8988T (cell line): Measurements from ENCODE around the gene OSBPL10.

Experiments
- DNase-seq: peaks from one replicate; pipeline ENCODE4 v3.0.0; 2011

OSBPL10 gene

DNA sequence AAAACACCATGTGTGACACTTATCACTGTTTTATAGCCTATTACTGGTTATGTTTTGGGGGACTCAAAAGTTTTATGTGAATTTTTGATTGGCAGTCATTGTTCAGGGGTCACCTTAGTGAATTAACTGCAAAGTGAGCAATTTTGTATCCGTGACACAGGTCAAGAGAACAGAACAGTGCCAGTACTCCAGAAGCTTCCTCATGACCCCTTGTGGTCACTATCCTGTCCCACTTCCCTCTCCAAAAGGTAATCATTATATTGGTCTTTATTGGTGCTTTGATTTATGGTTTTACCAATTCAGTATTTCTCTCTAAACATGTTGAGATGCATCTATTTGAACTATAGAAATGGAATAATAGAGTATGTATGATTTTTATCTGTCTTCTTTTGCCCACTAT, 341.2 kb downstream of the OSBPL10 start:
- no peak for DNase-seq

DNA sequence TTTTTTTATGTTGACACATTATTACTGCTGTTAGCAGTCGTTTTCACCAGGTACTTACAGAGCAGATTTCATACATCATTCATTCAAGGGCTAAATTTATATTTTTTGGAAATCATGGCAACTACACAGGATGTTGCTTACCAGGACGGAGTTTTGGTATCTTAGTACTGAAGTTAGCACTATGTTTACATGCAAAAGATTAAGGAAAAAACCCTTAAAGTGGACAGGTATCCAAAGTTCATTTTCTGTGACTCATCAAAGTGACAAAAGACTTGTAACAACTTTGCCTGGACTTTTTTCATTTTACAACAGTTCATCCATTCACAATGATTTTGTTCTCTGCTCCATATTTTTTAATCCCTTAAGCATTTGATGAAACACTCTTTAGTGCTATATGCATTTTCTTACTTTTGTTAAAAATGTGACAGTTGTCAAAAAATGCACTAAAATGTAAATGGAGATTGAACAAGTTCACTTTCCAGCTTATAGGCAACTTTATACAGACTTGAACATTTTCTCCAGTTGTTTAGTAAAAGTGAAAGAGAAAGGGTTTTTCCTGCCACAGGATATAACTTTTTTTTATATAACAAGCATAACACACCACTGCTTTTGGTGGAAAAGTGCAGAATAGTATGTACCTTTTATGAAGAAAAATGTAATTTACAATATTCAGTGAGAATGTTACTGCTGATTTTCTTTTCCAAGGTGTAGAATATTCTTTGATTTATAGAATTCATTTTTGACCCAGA, 344.2 kb downstream of the OSBPL10 start:
- no peak for DNase-seq

DNA sequence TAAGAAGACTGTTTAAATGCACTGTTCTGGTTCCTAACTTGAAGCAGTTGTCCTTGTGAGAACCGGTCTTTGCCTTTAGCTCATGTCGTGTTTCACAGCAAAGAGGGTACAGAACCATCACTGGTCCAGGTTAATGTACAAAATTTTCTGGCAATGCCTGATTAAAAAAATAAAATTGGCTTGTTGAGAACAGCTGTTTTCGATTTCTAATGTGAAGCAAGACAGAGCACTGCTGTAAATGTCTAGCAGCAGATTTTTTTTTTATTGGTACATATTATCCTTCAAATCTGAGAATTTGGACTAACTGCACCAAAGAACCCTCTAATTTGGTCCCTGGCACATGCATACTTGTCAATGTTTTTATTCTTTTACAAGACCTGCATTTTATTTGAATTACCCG, 345.0 kb downstream of the OSBPL10 start:
- DNase-seq = no peak

DNA sequence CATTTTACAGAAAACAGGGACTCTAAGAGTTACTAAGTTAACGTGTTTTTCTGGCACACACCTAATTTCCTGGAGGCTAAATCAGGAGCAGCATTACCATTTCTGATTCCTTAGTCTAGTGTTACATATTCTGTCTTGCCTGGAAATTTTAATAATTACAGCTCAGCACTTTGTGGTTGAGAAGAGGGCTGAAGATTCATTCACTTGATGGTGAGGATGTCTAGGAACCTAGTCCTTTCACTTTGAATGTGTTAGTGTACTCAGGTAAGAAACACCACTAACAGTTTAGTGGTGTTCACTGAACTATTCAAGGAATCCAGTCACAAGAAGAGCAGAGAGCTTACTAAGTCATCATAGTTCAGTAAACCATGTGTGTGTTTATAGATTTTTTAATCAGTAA, 345.5 kb downstream of the OSBPL10 start:
- no peak for DNase-seq

DNA sequence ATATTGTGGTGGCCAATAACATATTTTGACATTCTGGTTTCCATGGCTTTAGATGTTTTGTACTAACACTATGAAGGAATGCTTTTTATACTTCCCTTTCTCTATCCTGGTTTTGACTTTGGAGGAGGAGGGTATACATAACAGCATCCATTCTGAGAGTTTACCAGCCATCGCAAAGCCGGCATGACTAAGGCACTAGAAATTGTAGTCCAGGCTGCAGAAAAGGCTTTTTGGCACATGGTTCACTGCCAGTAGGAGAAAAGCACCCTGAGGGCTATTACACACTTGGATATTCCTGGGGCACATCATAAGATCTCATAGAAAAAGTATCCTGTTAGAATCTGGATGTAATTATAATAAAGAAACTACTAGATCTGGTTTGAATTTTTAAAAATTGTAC, 346.6 kb downstream of the OSBPL10 start:
- no peak for DNase-seq

DNA sequence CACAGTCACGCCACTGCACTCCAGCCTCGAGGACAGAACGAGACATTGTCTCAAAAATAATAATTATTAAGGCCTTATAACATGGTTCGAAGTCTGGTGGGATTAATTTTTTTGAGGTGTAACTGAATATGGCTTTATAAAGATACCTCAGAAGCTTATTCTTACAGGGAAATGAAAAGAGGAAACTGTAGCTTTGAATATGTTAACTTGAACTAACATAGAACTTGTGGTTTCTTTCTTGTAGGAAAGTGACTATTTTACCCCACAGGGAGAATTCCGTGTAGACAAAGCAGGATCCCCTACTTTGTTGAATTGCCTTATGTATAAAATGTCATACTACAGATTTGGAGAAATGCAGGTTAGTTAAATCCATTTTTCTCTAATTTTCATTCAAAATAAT, 352.0 kb downstream of the OSBPL10 start:
- DNase-seq = no peak

DNA sequence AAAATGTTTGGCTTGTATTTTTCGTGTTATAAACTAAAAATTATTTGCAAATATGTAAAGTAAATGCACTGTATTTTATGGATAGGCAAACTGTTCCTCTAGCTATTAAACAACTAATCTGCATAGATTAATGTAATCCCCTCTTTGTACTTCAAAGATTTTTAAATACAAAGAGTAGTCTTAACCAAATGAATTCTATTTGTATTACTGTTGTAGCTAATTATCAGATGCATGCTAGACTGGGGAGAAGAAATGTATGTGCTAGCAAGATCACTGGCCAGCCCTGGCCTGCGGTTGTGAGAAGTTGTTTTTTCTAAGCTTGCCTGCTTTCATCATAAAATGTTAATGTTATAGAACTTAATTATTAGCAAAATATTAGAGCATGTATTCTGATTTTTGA, 355.7 kb downstream of the OSBPL10 start:
- no peak for DNase-seq

DNA sequence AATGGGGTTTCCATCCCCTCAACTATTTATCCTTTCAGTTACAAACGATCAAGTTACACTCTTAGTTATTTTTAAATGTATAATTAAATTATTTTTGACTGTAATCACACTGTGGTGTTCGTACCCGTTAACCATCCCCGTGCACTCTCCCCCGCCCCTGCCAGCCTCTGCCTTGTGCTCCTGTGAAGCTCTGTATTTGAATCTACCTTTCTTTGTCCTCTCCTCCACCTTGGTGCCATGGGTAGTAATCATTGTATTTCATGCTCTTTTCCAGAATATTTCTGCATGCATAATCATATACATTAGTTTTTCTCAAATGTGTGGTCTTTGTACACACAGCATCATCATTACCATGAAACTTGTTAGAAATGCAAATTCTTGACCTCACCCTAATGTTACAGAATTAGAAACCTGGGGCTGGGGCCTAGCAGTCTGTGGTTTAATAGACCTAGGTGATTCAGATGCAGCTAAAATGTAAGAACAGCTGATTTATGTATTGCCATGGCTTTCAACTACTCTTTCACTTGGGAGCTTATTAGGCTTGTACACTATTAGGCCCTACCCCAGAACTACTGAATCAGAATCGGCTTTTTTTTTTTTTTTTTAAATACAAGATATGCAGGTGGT, 356.9 kb downstream of the OSBPL10 start:
- DNase-seq = no peak

DNA sequence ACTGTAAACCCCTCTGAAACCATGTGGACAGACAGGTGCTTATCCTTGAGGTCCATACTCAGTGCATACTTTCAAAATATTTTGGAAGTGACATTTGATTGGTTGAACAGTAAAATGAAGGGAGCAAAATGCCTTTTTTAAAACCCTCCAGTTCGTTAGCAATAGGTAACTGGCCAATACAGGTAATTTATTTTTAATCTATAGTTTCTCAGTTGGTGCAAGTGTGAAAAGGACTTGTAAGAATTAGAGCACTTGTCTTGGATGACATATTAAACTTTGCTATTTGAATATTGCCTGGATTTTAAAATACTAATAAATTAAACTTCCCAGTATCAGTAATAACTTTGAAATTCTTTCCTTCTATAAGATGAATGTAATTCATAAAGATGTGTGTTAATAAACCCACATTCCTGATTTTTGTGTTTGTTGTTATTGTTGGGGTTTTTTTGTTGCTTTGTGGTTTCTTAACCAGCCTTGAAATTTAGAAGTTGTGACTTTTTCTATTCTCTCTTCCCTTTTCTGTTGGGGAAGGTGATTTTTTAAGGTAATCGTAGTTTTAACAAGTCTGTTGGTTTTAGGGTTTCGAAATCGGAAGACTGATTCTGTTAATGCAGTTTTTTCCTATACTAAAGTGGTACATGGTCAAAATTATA, 358.3 kb downstream of the OSBPL10 start:
- DNase-seq = no peak

DNA sequence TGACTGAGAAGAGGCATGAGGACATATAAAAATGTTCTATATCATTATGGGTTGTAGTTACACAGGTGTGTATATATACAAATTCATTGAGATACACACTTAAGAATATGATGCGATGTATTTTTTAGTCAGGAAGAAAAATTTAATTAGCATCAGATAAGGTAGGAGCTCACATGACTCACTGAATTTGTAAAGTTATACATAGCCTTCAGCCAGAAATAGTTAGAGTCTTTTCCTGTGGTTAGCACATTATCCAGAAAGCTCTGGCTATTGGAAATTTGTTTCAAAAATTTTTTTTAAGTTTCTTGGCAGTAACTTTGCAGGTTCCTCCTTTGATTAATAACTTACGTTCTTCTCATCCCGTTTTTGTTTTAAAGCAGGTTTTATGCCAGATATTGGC, 359.7 kb downstream of the OSBPL10 start:
- DNase-seq = no peak

DNA sequence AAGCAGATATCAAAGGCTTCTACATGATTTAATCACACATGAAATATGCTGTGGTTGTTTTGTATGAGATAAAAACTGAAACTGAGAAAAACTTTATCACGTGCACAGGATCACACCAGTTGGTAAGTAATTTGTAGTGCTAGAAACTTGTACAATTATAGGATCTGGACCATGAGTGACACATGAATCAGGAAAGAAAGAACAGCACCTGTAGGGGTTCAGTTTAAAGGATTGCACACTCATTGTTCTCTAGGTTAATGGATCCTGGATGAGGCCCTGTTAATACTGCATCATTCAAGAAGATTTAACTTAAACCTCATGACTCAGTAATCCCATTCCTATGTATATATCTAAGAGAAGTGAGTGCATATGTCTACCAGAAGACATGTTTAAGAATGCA, 360.4 kb downstream of the OSBPL10 start:
- no peak for DNase-seq

DNA sequence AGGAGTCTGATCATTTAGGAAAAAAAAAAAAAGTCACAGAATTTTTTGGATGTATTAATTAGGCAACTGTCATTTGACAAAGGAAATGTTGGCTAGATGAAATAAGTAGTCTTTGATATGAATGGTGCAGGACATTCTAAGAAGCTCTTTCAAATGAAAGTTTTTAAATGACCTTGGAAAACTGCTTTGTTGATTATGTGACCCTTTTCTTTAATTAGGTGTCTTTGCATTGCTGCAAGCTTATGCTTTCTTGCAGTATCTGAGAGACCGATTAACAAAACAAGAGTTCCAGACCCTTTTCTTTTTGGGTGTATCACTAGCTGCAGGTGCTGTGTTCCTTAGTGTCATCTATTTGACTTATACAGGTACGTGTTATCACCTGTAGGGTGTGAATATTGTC, 364.4 kb downstream of the OSBPL10 start:
- DNase-seq = no peak

DNA sequence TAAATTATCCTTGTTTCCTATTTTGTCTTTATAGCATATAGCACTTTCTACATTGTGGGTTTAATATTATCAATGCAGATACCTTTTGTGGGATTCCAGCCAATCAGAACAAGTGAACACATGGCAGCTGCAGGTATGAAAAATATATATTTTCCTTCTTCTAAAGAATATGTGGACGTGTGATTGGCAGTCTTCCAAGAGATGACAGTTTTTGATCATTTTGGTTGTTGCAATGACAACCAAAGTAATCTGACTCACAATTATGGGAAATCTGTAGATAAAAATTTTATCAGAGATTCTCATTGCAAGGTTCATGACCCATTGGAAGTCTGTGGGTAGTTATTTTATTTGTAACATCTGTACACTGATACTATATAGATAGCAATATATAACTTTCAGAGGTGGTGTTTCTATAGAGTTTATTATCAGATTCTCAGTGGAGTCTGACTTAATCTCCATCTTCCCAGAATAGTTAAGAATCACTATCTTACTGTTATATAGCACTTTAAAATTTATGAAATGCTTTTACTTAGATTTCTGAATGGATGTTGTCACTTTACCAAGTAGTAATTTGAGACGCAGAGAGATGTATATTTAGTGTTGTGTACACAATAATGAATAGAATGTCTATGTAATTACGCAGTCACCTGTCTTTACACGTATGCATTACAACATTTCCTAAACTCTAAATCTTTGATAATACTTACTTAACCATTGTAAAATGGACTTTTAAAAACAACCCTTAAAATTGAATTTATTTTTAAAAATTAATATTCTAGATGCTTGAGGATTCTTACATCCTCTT, 365.8 kb downstream of the OSBPL10 start:
- no peak for DNase-seq

DNA sequence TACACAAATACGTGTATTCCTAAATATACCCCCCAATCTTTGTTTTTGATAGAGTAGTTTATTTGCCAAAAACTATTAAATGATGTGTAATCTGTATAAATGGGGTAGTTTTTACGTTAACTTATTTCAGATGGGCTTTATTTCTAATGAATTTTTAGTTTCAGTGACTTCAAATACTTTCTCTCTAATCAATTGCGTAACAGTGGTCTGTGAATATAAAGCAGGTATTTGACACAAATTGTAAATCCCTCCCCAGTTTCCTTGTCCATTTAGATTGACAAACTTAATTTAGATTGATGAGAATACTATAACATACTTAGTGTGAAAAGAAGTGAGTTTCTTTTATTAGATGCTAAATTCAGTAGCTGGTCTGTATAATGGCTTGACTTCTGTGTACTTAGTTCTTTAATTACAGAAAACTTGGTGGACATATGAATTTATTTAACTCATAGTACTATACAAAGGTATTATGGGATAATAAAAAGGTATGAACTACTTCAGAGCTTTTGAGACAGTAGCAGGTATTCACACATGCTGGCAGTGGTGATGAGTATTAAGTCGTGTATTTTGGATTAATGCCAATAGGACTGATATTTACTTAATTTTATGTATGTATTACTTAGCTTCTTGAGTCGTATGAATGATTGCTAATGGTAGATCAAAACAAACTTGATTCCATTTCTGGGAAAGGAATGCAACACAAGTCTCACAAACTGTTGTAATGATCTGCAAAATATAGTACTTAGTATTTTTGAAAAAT, 366.7 kb downstream of the OSBPL10 start:
- no peak for DNase-seq

DNA sequence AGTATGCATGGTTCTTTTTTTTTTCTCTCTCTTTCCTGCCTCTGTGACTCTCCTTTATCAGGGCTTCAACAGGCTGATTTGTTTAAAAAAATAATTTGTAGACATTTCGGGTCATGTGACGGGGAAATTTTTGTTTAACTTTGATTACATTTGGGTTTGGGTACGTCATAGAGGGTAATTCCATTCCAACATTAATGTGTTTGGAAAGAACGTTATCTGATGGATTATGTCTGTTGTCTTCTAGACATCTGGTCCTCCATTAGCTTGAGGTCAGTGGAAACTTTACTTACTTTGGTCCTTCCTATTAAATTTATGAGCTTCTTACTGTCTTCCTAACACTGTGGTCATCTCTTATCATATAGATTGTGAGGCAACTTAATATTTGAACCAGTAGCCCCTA, 367.4 kb downstream of the OSBPL10 start:
- no peak for DNase-seq

DNA sequence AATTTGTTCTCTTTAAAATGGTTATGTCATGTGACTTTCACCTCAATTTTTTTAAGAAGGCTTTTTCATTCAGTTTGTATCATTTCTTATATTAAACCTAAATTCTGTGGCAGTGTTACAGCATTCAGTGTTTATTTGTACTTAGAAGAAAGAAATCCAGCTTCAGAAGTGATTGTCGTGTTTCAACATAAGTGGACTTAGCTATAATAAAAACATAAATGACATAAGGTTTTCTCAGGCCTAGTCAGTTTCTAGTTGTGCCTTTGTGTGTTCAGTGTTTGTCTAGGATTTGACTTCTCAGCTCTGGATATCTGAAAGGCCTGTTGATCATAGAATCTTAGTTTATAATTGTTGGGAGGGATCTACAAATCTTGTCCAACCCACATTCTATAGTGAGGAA, 367.9 kb downstream of the OSBPL10 start:
- DNase-seq = no peak
